GM19372 (cell line): ENCODE data around the gene IKBKE.

Source experiments
- ATAC-seq: cut with Tn5 transposase; IDR thresholded peaks from one replicate; pipeline ENCODE4 v1.9.1; 2021; ENCODE audit warnings: mild to moderate bottlenecking, low read depth, moderate library complexity; ENCODE audit not compliant: unreplicated experiment

IKBKE gene

DNA sequence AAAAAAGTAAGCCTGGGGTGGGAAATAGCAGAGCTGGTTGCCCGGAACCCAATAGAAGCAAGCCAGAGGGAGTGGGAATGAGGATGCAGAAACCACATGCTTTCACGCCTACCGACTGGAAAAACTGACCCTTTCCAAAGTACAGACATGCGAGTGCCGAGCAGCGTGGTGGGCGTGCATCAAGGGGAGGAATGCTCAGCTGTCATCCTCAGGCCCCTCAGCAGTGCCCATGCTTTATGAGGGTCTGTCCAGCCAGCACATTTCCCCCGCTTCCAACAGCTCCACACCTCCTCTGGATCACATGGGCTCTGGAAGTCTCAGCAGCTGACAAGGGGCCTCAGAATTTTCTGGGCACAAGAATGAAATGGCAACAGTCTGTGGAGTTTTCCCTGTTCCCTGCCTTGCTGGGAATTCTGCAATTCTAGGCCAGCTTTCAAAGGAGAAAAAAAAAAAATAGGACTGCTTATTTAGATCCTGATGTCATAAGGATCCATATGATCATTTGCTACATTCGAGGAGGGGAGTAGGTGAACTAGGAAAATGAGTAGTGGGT lies 19.1 kb upstream of the IKBKE start:
- no peak for ATAC-seq

DNA sequence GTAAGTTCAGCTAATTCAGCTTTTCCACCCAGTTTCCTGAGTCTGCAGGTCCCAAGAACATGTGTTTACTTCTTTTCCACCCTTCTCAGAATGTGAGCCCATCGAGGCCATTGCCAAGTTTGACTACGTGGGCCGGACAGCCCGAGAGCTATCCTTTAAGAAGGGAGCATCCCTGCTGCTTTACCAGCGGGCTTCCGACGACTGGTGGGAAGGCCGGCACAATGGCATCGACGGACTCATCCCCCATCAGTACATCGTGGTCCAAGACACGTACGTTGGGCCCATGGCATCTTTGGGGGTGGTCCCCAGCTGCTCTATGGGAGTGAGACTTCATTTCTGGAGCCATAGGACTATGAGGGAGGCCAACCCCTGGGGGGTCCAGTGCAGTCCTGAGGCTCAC lies 17.2 kb upstream of the IKBKE start:
- ATAC-seq = no peak

DNA sequence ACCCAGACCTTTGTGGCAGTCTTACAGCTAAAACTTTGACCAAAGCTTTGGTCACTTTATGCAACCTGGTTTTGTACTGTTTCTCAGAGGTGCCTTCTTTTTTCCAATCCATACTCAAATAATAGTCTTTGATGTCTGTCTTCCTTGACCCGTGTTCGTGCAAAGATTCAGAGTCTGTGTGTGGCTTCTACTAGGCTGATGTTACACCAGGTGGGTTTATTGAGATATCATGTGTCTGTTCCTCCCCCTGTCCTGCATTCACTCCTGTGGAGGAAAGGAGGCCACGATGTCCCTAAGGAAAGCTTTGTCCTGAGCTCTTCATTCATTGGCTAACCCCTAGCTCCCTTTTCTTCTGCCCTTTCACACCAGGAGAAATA lies 15.0 kb upstream of the IKBKE start:
- ATAC-seq = no peak

DNA sequence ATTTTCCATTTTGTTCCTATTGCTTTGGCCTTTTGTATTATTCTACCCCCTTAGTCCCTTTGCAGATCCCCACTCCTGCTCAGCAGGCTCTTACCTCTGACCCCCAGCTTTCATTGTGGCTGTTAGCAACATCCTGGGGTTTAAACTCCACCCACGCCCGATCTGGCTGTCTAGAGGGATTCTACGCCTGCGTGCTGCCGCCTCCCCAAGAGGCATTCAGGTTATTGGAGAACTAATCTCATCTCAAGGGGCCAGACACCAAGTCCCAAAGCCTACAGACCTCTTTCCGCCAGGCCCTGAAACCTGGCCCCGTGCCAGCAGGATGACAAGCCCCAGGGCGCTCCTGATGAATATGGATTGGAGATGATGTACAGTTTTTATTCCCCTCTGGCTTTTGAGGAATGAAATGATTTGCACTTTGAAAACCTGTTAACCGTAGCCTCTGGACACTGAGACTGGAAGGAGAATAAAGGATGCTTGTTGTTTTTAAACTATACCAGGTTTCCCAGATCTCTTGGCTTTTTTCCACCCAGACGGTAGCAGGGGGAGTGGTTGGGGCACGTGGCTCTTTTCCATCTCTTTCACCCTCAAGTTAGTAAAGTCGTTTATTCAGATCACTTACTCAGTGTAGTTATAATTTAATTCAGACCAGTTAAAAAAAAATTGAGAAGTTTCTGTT lies 14.5 kb upstream of the IKBKE start:
- no peak for ATAC-seq

DNA sequence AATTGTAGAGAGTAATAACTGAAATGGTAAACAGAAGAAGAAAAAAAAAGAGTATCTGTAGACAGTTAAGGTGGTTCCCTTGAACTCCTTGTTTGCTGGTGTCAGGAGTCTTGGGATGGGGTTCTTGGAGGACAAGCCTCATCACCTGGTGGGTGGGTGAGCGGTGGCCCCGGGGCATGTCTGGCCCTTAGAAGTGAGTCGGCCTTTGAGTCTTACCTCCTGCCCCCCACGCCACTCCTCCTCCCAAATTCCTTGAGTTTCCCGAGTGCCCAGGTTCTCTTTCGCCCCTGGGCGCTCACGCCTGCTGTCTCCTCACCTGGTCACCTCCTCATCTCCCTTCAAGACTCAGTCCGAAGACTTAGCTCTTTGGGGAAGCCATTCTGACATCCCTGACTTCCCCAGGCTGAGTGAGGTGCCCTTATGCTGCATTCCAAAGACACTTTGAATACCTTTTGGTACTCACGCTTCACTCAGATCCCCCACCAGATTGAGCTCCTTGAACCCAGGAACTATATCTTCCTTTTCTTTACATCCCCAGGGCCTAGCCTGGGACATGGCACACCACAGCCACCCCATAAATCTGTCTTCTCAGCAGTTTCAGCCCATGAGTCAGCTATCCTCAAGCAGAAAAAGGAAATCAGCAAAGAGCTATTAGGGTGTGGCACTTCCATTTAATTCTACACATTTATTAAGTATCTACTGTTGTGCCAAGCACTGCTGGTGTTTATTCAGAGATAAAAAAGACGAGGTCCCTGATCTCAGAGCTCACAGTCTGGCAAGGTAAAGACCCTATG lies 13.5 kb upstream of the IKBKE start:
- no peak for ATAC-seq

DNA sequence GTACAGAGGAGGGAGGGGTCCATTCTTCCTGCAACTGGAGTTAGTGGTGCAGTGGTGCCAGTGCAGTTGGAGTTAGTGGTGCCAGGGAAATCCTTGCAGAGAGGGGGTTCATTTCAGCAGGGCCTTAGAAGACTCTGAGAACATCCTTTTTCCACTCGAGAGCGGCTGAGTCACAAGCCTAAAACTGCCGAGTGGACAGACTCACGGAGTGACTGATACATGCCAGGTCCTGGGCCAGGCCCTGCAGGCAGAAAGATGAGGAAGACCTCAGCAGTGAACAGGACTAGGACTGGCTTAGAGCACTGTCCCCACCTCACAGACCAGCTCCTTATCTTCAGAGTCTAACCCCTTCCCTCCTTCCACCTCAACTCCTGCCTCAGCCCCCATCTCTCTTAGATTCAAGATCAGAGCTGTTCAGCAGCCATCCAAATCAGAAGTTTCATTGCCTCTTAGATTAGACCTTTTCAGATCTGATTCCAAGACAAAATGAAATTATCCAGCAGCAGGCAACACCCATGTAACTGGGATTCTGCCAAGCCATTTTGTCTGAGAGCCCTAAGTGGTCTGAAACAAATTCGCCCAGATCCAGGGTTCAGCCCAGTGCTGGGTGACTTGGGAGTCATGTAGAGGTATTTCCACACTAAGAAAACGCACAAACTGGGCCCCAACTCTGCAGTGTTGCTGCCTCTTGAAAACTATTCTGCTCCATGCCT lies 12.7 kb upstream of the IKBKE start:
- no peak for ATAC-seq

DNA sequence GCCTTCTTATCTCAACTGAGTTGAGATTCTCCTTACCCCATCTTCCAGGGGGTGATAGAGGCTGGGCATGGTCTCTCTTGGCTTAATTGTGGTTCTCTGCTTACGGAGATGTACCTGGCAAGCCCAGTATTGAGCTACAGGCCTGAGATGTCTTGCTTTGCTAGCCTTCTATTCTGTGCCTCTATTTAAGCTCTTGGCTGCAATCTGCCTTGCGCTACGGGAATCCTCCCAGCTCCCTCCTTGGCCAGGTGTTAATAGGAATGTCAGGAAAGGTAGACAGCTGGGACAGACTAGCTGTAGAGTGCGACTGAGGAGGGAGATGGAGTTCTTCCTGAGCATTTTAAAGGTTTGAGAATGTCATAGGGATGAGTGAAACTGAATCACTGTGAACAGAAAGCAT lies 10.6 kb upstream of the IKBKE start:
- no peak for ATAC-seq

DNA sequence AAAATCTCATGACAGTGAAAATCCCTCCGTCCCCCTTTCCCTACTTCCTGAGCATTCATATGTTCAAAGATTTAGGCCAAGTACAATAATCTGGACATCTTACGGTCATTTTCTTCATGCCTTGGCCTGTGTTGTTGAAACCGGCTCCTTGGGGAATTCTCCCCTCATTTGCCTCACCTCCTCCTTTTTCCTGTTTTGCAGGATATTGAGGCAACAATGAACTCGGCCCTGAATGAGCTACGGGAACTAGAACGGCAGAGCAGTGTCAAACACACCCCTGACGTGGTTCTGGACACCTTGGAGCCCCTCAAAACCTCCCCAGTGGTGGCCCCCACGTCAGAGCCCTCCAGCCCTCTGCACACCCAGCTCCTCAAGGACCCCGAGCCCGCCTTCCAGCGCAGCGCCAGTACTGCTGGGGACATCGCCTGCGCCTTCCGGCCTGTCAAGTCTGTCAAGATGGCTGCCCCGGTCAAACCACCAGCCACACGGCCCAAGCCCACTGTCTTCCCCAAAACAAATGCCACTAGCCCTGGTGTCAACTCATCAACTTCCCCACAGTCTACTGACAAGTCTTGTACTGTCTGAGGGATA lies 9.3 kb upstream of the IKBKE start:
- ATAC-seq = no peak

DNA sequence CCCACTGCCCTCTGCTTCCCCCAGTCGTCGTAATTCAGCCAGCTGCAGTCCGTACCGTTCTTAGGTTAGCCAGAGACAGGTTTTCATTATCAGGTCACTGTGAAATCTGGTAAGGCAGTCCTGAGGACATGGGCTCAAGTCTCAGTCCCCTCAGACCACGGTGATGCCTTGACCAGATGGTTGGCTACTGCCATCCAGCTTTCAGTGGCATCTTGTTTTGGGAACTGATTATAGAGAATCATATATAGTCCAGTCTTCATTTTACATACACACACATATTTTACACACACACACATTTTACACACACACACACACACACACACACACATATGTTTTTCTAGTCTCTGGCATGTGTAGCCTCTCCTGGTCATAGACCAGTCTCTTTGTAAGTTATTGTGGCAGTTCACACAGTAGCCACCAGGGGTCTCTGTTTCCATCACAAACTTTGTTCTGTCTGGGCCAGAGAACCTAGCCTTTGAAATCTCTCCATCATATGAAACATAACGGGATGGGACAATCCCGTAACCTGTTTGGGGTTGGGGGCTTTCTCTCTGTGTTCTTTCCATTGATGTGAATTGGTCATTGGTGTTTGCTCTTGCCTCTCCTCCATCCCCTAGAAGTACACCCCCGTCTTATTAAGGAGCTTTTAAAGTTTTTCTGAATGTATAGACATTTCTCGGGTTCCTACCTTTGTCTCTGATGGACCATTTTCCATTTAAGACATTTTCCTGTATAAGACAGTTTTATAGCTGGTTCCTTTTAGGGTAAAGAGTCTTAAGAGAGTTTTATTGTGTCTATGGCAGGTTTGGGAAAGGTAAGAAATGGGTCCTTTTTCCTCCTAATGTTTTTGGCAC lies 8.4 kb upstream of the IKBKE start:
- peak; percentile 53 for ATAC-seq

DNA sequence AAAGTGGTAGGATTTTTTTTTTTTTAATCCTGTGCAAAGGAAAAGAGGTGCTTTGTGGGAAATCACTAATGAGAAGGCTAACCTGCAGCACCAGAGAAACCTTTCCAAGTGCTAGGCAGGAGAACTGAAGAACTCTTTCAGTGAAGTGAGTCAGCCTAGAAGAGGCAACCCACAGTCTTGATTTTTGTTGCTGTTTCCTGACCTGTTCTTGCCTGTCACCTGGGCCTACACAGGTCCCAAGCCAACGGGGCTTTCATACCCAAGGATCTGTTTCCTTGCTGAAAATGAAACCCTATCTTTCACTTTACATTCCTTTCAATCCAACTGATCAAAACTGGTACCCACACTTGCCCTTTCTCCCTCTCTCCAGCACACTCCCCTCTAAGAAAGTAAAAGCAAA lies 7.1 kb upstream of the IKBKE start:
- ATAC-seq = no peak

DNA sequence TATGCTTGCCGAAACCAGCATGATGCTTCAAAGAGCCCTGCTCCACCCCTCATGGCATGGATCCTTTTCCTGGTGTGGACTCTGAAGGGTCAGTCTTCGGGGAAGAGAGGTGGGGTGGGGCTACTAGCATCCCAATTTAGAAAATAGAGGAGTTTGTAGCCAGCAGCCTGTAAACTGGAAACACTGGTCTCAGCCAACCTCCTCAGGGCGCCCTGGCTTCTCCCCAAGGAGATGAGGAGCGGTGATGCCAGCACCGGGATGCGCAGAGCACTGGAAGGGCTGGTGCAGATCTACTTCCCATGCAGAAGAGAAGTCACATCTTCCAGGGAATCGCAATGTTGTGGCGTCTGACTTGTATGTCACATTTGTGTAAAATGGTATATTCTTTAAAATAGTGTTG lies 6.4 kb upstream of the IKBKE start:
- ATAC-seq = no peak

DNA sequence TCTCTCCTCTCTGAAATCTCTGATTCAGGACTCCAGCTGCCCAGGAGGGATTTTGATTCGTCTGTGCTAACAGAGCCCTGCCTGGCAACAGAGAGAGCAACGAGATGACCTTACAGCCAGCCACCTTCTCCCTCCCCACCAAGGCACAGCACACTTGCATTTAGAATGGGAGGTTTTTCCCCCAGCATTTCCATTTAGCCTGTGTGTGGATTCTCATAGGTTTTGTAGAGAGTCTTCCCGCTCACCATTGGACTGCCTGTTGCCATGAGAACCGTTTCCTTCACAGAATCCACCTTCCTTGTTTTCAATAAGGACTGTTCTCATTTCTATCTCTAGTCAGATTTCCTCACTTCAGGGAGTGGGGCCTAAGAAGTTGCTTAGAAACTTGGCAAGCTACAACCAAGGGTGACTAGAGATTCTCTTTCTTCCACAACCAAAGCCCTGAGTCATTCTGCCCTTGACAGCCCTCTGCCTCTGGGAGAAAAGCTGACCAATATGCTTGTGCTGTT lies 5.8 kb upstream of the IKBKE start:
- ATAC-seq = no peak

DNA sequence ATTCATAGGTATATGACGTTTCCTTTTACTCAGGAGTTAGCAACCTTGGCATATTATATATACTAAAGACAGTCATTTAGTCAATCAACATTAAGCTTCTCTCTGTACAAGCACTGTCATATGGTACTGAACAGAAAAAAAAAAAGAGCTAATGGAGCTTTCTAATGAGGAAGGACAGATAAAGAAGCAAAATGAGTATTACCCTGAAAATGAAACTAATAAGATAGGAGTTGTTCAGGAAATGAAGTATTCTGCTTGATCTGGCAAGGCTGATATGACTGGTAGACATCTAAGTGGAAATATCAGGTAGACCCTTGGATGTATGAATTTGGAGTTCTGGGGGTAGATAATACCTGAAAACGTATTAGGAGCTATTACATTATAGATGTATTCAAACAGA lies 4.3 kb upstream of the IKBKE start:
- no peak for ATAC-seq

DNA sequence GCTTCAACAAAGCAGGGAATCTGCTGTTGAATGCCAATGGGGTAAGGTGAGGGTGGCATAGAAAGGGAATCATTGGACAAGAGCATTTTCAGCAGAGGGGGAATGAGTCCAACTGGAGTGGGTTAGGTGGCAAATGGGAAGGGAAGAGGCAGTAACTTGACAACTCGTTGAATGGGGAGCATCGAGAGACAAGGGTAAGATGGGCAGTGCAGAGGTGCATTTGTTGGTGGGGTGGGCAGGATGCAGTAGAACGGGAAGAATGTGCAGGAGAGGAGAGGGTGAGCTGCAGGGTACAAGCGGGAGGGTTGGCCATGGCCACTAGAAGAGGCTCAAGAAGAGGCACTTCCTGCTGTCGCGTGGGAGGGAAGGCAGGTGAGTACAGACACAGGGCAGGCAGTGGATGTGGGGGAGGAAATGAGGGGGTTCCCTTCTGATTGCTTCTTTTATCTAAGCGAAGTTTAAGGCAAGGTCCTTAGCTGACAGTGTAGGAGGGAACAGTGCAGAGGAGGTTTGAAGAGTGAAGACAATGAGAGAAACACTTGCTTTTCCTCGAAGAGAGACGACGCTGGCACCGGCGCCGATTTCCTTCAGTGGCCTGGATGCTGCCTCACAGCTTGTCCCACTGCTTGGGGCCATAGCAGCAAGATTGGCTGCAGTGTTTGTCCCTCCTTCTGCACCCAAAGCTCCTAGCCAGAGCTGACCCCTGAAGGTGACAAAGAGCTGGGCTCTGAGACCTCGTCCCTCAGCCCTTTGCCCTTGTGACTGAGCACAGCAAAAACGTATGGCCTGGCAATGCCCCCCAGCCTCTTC lies 3.2 kb upstream of the IKBKE start:
- no peak for ATAC-seq

DNA sequence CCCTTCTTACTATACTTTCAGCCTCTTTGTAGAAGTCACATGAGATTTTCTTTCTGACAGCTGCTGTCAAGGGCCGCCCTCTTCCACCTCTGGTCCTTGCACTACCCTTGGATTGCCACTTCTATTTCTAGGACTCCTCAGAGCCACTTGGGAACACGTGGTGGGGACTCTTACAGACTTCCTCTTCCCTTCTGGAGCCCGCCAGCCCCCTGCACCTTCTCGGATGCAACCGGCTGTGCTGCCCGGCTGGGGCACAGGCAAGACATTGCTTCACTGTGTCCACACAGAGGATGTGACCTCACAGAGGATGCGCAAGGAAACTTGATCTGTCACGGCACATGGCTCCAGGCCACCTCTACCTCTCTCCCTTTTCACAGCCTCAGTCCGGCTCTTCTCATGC lies 2.4 kb upstream of the IKBKE start:
- ATAC-seq = no peak

DNA sequence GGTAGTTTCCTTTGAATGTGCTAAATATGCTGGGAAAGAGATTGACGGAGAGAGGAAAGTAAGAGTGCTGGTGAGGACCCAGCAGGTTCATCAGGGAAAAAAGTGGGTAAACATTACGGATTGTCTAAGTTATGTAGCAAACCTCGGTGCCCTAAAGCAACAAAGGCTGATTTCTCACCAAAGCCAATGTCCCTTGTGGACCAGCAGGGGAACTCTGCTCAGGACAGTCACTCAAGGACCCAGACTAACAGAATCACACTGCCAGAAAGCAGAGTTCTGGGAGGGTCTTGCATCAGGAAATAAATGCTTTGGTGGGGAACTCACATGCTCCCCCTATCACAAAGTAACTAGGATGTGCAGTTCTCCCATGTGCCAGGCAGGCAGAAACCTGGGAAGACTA lies 1.7 kb upstream of the IKBKE start:
- no peak for ATAC-seq

DNA sequence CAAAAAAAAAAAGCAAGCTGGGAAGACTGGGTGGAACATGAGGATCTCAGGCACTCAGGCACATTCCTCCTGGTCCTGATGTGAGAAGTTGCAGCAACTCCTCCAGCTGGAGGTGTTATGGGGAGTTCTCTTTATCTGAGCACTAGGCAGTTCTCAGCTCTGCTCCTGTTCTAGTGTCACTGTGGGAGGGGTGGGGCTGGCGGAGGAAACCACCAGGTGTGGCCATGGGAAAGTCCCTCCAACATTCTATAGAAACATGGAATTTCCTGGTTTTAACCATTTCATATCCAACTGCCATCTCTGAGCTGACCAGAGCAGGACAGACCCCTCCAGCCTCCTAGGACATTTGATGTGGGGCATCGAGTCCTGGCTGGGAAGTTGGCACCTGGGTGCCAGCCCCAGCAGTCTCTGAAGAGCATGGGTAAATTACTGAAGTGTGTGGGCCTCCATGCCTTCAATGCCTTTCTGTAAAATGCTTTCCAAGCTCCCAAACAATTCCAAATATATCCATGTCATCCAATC lies 804 bp upstream of the IKBKE start:
- ATAC-seq = no peak

DNA sequence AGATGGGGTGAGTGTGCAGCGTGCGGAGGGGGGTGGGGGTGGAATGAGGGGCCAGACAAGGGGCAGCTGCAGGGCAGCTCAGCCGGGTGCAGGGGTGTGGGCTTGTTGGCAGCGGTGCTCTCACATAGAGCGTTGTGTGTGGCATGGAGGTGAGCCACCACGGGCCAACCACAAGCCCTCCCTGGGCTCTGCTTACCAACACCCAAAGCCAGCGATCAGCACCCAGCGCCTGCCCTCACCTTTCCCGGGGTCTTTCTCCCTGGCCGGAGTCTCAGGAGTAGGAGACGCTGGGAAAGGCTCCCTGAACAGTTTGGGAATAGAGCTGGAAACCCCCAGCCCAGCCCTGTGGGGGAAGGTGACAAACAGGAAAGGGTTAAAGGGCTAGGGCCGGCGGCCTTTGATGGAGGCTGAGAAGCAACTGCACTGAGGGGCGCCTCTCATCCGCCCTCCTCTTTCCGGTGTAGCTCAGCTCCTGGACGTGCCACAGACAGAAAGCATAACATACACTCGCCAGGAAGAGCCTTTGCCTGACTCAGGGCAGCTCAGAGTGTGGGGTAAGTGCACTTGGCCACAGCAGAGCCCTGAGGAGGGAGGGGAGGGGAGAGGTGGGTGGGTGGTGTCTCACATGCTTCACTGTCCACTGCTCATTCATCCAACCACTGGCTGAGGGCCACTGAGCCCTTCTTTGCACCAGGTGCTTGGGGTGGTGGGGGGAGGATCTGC lies 577 bp downstream of the IKBKE start:
- ATAC-seq = no peak
